HG02678 (cell line): Measurements from ENCODE around the gene HNRNPH2.

Experiments used
- ATAC-seq: cut with Tn5 transposase; IDR thresholded peaks from one replicate; pipeline ENCODE4 v1.9.1; 2021; ENCODE audit warnings: mild to moderate bottlenecking, moderate library complexity; ENCODE audit not compliant: unreplicated experiment

HNRNPH2 gene

GRCh38 chrX:101395789-101396188, 12.2 kb upstream of the HNRNPH2 start:
- no peak for ATAC-seq

GRCh38 chrX:101397779-101398178, 10.2 kb upstream of the HNRNPH2 start:
- ATAC-seq: no peak

GRCh38 chrX:101398694-101399093, 9.3 kb upstream of the HNRNPH2 start:
- no peak for ATAC-seq

- no peak for ATAC-seq
These were observed 8.2 kb upstream of the HNRNPH2 start for GRCh38 chrX:101399825-101400224.

GRCh38 chrX:101407167-101407747, 765 bp upstream of the HNRNPH2 start:
- ATAC-seq: no peak

GRCh38 chrX:101408532-101408841, 465 bp downstream of the HNRNPH2 start:
- peak; percentile 28 for ATAC-seq

GRCh38 chrX:101409043-101409442, 1.0 kb downstream of the HNRNPH2 start:
- no peak for ATAC-seq

GRCh38 chrX:101410461-101410860, 2.4 kb downstream of the HNRNPH2 start:
- ATAC-seq: no peak

GRCh38 chrX:101411984-101412383, 4.0 kb downstream of the HNRNPH2 start:
- ATAC-seq: no peak

- ATAC-seq: peak; percentile 51
These were observed 7.4 kb downstream of the HNRNPH2 start for GRCh38 chrX:101415180-101416145.

- no peak for ATAC-seq
These were observed 8.7 kb downstream of the HNRNPH2 start for GRCh38 chrX:101416691-101417090.

GRCh38 chrX:101417190-101417589, 9.2 kb downstream of the HNRNPH2 start:
- no peak for ATAC-seq

GRCh38 chrX:101417981-101418841, 10.2 kb downstream of the HNRNPH2 start:
- ATAC-seq: peak; percentile 60

- ATAC-seq: no peak
These were observed 11.5 kb downstream of the HNRNPH2 start for GRCh38 chrX:101419489-101419888.

- ATAC-seq: no peak
These were observed 19.9 kb downstream of the HNRNPH2 start for GRCh38 chrX:101427954-101428353.

- peak; percentile 40 for ATAC-seq
These were observed 21.9 kb downstream of the HNRNPH2 start for GRCh38 chrX:101429934-101430333.

GRCh38 chrX:101430457-101431078, 22.5 kb downstream of the HNRNPH2 start:
- ATAC-seq: peak; percentile 91

GRCh38 chrX:101442085-101442484, 34.1 kb downstream of the HNRNPH2 start:
- ATAC-seq: no peak

- no peak for ATAC-seq
These were observed 41.3 kb downstream of the HNRNPH2 start for GRCh38 chrX:101449279-101449678.

- ATAC-seq: no peak
These were observed 42.1 kb downstream of the HNRNPH2 start for GRCh38 chrX:101450085-101450484.

- no peak for ATAC-seq
These were observed 42.9 kb downstream of the HNRNPH2 start for GRCh38 chrX:101450961-101451360.
